Esophagus muscularis mucosa (tissue), 4 donors: Measurements from ENCODE around the gene UBE2D3. TPM values are rescaled to one million over a fixed set of nuclear protein-coding genes. Genes with fewer than 3 reads are reported as not detected.

ENCODE experiments used
- DNase-seq: peaks from one replicate; pipeline ENCODE4 v3.0.0-alpha.2; 2017; ENCODE audit errors: extremely low spot score
- H3K27ac ChIP-seq, 4 donors: fragments of 200-600 bp; sonication (generic); replicated peaks in 1 of 4; 1 replicate in 3 of 4; 2 replicates in 1 of 4; pipeline ENCODE4 v1.5.1; 2016 to 2019; ENCODE audit warnings: mild to moderate bottlenecking in 1 of 4
- H3K27me3 ChIP-seq, 4 donors: fragments of 200-600 bp; sonication (generic); one replicate each; pipeline versions ENCODE4 v1.5.1 to v1.6.0; 2016 to 2019
- H3K36me3 ChIP-seq, 4 donors: fragments of 200-600 bp; sonication (generic); one replicate each; pipeline ENCODE4 v1.5.1; 2016 to 2019
- H3K4me1 ChIP-seq, 4 donors: fragments of 200-600 bp; sonication (generic); one replicate each; pipeline ENCODE4 v1.5.1; 2016 to 2019
- H3K4me3 ChIP-seq, 4 donors: fragments of 200-600 bp; sonication (generic); 1 replicate in 2 of 4; 2 replicates in 2 of 4; pipeline ENCODE4 v1.5.1; 2016 to 2019; ENCODE audit warnings: mild to moderate bottlenecking in 4 of 4, moderate library complexity in 1 of 4
- H3K9me3 ChIP-seq, 4 donors: fragments of 200-600 bp; sonication (generic); 1 replicate in 3 of 4; 2 replicates in 1 of 4; pipeline ENCODE4 v1.5.1; 2016 to 2019
- CTCF ChIP-seq, 3 experiments: fragments of 200-600 bp in 2 of 3; fragments of 450-650 bp in 1 of 3; sonication (generic) in 2 of 3; IDR thresholded peaks; one replicate each; pipeline ENCODE4 v1.5.1; 2017 to 2019; ENCODE audit warnings: antibody characterized with exemption in 3 of 3, mild to moderate bottlenecking in 2 of 3, moderate library complexity in 1 of 3
- EP300 ChIP-seq: sonication (generic); formaldehyde crosslinking; IDR thresholded peaks from one replicate; pipeline ENCODE4 v1.6.1; 2017; ENCODE audit warnings: antibody characterized with exemption
- POLR2A ChIP-seq: fragments of 450-650 bp; IDR thresholded peaks from one replicate; pipeline ENCODE4 v1.6.1; 2017; ENCODE audit warnings: antibody characterized with exemption, moderate library complexity, mild to moderate bottlenecking, low read depth
- POLR2AphosphoS5 ChIP-seq, 2 donors: sonication (generic); formaldehyde crosslinking; IDR thresholded peaks; one replicate each; pipeline ENCODE4 v1.6.1; 2017; ENCODE audit warnings: antibody characterized with exemption in 2 of 2
- WGBS: methylation state at CpG from one replicate; pipeline ENCODE4 v1.1.5; 2018; 5-methylcytosine and 5-hydroxymethylcytosine counted together
- intact Hi-C: fragments of 100-400 bp; cut with DNase I; formaldehyde crosslinking; loops from one replicate; pipeline ENCODE4 v1.15.1; 2023
- small RNA-seq, 3 donors: library from RNA; depleted of rRNA; stranded (forward); fragments of <200 nt; gene quantifications; one replicate each; pipeline ENCODE3, GENCODE V24; 2016
- total RNA-seq, 4 donors: library from RNA; depleted of rRNA; stranded (reverse); fragments of >200 nt; gene quantifications; one replicate each; pipeline versions ENCODE4 v1.1.0 to v1.2.1, GENCODE V29; 2016

Gene UBE2D3
- total RNA-seq, 4 donors from 2014 or later = 332 to 438 (median 394) TPM

- intact Hi-C loops = no loop called here
- Histone ChIP-seq H3K27me3 (no peaks in the 10 kb centered on the region), H3K27ac (no peak overlapping the region), H3K4me3 (no peak overlapping the region), H3K4me1 (no peaks in the 10 kb centered on the region), H3K9me3 (no peaks in the 10 kb centered on the region), H3K36me3 (peaks cover 0 to 7% (median 3%) of the 10 kb centered on the region in 4 donors)
- no peak for TF ChIP-seq CTCF (IDR thresholded peaks at IDR 0.05)
- no peak for TF ChIP-seq POLR2AphosphoS5 (IDR thresholded peaks at IDR 0.05)
- no peak for TF ChIP-seq POLR2A
- TF ChIP-seq EP300 = no peak
- WGBS = 89% methylated on average over 4 of the region's 4 CpGs
- no peak for DNase-seq
Measured at GRCh38 chr4:102751941-102752340, 75.4 kb downstream of the UBE2D3 start.

Small RNA genes lying within 50 kb of the gene (small RNA-seq; reads per million reads assigned to genes)
- 0 reads per million in 3 donors for gene RNU7-151P

Other genes starting within 250 kb of the UBE2D3 start
- 10 to 100 TPM; 22.1 to 24.9 (median 24.5) TPM for gene MANBA, start 66.6 kb downstream of the UBE2D3 start, total RNA-seq
- gene CISD2, start 41.4 kb upstream of the UBE2D3 start, total RNA-seq = 10 to 100 TPM in 2 of 4 donors, 1 to 10 TPM in 2; 6.6 to 13.3 (median 10.3) TPM
- 1 to 10 TPM in 1 of 4 donors, under 1 TPM in 2, not detected in 1; 0.29 to 1.3 (median 0.99) TPM for gene SLC9B1, start 192.2 kb upstream of the UBE2D3 start, total RNA-seq
- gene SLC9B2, start 249.2 kb upstream of the UBE2D3 start, total RNA-seq = 10 to 100 TPM; 12.9 to 34.0 (median 19.0) TPM